HG02973 (cell line): ENCODE data around the gene BTG1.
A peak's percentile ranks its signal among the peaks of the same experiment; 100 is the strongest.
"Not testable (repeated sequence)": the region's sequence is repeated elsewhere in the genome, so short reads cannot be mapped to it uniquely, and the experiment has no call there.

ENCODE experiments used
- ATAC-seq: cut with Tn5 transposase; IDR thresholded peaks from one replicate; pipeline ENCODE4 v1.9.1; 2021; ENCODE audit warnings: moderate library complexity; ENCODE audit not compliant: unreplicated experiment

Gene BTG1

DNA sequence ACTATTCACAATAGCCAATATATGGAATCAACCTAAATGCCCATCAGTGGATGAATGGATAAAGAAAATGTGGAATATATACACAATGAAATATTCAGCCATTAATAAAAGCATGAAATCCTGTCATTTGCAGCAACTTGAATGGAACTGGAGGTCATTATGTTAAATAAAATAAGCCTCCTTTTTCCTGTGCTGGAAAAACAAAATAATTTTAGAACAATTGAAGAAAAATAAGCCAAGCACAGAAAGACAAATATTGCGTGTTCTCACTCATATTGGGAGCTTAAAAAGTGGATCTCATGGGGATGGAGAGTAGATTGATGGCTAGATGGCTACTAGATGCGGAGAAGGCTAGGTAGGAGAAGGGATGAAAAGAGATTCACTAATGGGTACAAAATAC, 6.3 kb upstream of the BTG1 start:
- no peak for ATAC-seq

DNA sequence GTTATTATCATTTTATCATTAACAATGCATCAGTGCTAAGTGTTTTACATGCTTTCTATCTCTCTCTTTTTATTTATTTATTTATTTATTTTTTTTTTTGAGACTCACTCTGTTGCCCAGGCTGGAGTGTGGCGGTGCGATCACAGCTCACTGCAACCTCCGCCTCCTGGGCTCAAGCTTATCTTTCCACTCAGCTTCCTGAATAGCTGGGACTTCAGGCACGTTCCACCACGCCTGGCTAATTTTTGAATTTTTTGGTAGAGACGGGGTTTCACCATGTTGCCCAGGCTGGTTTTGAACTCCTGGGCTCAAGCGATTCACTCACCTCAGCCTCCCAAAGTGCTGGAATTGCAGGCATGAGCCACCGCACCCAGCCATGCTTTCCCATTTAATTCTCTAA, 3.9 kb upstream of the BTG1 start:
- no peak for ATAC-seq

GRCh38 chr12:92147491-92147890, 1.8 kb upstream of the BTG1 start:
- no peak for ATAC-seq

DNA sequence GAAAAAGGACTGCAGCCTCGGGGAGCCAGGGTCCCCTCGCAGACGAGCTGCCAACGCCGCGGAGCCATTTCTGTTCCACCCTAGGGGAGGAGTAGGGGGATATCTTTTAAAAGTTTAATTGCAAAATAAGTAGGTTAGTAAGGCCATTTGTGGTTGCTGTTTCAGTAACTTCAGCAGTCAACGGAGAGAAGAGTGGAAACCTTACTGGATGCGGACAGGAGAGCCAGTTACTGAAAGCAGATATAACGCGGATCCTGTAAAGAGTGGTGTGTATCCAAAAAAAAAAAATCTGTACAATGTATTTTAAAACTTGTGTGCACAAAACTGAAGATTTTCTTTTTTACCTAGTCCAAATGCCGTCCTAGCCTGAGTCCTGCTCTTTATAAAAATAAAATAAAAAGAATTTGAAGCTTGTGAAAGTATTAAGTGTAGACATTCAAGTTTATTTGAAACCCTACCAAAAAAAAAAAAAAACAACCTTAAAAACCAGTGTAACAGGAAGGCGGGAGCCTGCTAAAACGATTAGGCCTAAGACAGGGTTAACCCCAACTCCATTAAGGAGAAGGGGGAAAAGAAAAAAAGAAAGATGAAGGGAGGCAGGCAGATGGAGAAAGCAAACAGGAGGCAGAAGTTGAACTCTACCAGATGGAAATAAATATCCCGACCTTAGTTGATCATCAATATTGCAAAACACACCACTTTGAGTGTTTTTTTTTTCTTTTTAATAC, 1.0 kb upstream of the BTG1 start:
- ATAC-seq: no peak

GRCh38 chr12:92145481-92145730, 240 bp downstream of the BTG1 start:
- ATAC-seq: peak; percentile 1

DNA sequence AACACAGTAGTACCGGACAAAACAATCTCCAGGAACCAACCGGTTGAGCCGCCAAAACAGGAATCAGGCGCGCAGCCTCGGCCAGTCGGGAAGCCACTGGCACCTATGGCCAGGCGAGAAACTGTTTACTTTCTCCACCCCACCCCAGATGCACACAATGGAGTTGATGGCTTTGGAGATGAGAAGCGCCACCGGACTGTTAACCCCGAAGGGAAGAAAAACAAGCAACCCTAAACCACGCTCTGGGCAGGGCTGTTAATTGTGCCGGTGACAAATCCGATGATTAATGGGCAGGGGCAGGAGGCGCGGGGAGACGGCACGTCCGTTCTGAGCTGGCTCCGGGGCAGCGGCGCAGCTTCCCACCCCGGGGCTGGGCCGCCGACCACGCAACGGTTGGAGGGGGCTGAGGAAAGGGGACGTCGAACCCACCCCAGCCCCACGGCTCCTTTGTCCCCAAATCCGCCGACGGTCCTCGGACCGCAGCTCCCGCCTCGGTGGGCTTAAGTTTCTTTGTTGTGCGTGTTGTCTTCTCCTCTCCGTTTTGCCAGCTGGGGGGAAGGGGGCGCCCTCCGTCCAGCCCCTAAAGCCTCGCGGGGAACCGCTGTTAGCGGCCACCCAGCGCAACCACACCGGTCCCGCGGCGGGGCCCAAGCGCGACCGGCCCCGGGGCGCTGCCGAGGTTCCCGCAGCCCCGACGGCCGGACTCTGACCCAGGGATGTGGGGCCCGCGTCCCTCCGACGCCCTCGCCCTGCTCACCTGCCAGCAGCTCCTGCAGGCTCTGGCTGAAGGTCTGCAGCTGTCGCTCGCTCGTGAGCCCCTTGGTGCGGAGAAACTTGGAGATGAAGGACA, 790 bp downstream of the BTG1 start:
- ATAC-seq: no peak

DNA sequence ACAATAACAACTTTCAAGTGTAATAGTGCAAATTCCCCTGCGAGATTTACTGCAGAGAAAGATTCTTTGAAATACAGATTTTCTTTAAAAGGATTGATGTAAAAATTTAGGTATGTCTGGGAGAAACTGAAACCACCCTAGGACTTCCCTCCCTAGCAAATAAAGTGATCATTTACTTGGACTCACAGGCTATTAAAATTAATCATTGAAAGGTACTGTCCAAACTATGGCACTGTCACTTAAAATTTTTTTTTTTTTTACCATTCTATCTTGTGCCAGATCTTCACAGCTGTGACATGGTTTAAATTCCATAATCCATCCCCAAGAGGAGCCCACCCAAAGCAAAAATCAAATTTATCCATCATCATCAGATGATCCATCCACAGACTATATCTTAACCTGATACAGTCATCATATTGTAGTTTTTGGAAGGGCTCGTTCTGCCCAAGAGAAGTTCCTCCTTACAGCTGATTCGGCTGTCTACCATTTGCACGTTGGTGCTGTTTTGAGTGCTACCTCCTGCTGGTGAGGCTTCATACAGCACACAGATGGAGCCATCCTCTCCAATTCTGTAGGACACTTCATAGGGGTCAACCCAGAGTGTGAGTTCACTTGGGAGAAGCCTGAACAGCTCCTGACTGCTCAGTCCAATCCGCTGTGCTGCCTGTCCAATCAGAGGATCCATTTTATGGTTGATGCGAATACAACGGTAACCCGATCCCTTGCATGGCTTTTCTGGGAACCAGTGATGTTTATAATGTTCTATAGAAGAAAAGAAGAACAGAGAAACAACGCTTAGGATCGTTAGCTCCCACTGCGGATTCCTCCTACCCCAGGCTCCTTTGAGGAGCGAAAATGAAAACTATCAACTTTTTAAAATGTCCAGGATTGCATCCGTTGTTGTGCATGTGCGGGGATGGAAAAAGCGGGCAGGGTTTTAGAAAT, 1.7 kb downstream of the BTG1 start:
- ATAC-seq: peak; percentile 22

- no peak for ATAC-seq
Measured at GRCh38 chr12:92143258-92143657, 2.4 kb downstream of the BTG1 start.

GRCh38 chr12:92142251-92142926, 3.3 kb downstream of the BTG1 start:
- ATAC-seq: no peak

- no peak for ATAC-seq
Measured at GRCh38 chr12:92141591-92142121, 4.0 kb downstream of the BTG1 start.

DNA sequence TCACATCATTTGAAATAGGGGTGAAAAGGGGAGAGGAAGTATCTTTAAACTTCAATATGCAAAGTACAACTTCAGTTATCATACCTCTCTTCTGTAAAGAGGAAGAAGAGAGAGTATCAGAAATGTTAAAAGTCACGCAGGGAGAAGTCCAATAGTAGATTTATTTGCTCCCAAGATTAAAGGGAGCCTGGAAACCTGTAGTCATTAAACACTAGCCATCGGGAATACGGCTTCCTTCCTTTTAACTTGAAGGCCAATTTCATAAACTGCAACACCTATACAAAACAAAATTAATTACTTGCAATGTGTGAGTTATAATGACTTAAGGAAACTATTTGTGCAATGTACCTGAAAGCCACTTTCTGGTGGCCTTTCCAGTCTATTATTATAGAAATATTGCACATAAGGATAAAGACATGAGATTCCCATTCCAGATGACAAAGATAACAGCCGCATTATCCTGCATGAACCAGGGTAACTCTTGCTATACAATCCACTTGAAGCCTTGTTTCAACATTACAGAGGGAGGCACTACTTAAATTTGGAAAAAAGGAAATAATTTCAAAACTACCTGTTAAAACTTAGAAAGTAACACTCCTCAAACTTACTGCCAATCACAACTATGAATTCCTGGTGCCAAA, 4.6 kb downstream of the BTG1 start:
- ATAC-seq: no peak

DNA sequence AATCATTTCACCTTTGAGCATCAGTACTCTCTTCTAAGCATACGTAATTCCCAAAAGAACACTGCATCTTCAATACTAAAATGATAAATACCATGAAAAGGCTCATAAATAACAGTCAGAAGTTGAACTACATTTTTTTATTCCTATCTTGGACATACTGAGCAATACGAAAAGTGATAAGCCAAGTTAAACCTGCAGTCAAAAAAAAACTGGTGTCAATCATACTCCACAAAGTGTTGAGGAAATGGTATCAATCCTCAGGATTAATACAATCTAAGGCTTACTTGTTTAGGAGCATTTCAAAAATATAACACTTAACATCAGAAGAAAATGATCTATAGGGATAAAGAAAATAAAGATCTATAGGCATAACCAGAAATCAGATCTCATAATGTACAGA, 5.5 kb downstream of the BTG1 start:
- no peak for ATAC-seq

GRCh38 chr12:92139634-92140150, 6.0 kb downstream of the BTG1 start:
- ATAC-seq: no peak

GRCh38 chr12:92138626-92139025, 7.0 kb downstream of the BTG1 start:
- ATAC-seq: no peak

GRCh38 chr12:92138144-92138543, 7.5 kb downstream of the BTG1 start:
- ATAC-seq: no peak

DNA sequence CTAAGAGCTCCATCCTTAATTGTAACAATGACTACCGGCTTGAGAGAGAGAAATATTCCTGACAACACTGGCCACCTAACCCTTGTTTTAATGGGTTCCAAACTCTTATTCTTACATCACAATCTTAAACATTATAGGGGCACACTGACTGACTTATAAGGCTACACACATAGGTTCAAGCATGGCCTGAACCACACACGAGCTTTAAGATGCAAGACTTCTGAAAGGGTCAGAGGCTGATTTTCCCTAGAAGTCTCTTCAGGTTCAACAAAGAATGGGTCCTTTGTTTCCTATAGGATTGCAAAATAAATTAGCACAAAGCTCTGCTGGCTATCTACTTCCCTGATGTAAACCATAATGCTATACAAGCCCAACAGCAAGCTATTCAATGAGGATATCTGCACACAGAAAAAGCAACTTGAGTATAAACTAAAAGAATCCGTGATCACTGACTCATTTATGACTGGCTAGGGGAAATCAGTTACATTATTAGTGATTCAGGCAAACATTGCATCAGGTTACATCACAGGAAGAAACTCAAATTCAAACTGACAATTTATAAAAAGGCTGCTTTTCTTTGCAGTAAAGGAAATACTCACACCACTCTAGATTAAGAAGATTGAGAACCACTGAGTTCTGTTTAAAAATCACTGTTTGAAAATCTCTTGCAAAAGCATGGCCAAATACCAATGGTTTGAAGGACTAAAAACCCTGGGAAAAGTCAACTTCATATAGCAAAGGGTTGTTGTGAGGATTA, 8.5 kb downstream of the BTG1 start:
- ATAC-seq: no peak

DNA sequence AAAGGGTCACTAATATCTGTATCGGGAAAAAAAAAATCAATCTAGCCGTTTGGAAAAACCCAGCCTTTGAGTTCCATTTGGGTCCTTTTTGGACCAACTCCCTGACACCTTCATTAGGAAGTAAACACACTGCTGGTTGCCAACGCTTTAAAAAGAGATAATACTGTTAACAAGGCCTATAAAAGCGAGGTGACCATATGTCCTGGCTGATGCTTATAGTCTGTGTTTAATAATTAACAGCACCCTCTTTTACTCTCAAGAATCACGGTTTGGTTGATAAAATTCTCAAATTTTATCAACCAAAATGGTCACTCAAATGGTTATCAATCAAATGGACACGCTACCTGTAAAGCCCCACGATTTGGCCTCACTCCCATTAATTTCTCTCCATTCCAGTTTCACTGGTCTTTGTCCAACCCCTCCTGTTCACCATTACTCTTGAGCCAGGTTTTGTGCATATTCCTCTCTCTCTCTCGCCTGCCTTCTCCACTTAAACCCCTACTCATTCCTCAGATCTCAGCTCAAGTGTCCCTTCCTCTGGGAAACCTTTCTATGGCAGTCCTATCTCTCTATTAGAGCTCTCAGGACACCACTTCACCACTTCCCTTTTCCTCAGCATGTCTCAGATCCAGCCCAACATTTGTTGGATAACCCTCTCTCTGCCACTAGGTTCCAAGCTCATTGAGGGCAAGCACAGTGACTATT, 9.5 kb downstream of the BTG1 start:
- ATAC-seq: no peak

- ATAC-seq: not testable (repeated sequence)
Measured at GRCh38 chr12:92135541-92135940, 10.1 kb downstream of the BTG1 start.
